Measurements from ENCODE around the gene REEP1. TPM values are rescaled to one million over a fixed set of nuclear protein-coding genes. Genes with fewer than 3 reads are reported as not detected.

The REEP1 gene
- total and polyA plus RNA-seq, 9 of the 15 experiments (the other 6 are each of a cell fraction or from before 2014, with no cell fraction given), result 0.11 to 0.67 (median 0.13) TPM

DNA sequence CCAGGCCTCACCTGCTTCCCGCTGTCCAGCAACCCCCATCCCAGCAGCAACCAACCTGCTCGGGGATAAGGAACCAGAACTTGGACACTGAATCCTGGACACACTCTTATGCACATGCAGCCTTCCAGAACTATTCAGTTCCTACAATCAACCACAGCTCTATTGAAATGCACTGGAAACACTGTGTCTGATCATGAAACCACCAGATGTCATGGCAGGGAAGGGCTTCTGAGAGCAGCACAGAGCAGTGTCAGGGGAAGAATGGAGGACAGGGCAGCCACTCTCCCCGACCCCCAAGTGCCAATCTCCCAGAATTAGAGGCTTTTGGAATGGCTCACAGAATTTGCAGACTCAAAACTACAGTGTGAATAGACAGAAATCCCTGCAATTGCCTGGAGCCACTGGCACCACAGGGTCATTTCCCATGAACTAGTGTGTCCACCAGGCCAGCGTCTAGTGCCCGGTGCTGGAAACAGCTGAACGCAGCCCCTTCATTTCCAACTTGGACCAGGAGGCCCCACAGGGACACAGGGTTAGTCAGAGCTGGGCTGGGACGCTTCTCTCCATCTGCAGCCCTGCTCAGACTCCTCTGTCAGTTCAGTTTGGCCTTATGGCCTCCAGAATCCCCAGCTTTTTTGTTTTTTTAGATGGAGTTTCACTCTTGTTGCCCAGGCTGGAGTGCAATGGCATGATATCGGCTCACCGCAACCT, 112.6 kb downstream of the REEP1 start (continued):
- TF ChIP-seq, protein P1, sequence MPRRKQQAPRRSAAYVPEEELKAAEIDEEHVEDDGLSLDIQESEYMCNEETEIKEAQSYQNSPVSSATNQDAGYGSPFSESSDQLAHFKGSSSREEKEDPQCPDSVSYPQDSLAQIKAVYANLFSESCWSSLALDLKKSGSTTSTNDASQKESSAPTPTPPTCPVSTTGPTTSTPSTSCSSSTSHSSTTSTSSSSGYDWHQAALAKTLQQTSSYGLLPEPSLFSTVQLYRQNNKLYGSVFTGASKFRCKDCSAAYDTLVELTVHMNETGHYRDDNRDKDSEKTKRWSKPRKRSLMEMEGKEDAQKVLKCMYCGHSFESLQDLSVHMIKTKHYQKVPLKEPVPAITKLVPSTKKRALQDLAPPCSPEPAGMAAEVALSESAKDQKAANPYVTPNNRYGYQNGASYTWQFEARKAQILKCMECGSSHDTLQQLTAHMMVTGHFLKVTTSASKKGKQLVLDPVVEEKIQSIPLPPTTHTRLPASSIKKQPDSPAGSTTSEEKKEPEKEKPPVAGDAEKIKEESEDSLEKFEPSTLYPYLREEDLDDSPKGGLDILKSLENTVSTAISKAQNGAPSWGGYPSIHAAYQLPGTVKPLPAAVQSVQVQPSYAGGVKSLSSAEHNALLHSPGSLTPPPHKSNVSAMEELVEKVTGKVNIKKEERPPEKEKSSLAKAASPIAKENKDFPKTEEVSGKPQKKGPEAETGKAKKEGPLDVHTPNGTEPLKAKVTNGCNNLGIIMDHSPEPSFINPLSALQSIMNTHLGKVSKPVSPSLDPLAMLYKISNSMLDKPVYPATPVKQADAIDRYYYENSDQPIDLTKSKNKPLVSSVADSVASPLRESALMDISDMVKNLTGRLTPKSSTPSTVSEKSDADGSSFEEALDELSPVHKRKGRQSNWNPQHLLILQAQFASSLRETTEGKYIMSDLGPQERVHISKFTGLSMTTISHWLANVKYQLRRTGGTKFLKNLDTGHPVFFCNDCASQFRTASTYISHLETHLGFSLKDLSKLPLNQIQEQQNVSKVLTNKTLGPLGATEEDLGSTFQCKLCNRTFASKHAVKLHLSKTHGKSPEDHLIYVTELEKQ (CRISPR knock-in tag; IDR thresholded peaks at IDR 0.05), result no peak
- no peak for TF ChIP-seq ZNF124 (CRISPR knock-in tag; IDR thresholded peaks at IDR 0.05)
- TF ChIP-seq ZNF444 (CRISPR knock-in tag; IDR thresholded peaks at IDR 0.05), result no peak
- TF ChIP-seq ZNF696 (CRISPR knock-in tag; conservative IDR thresholded peaks at IDR 0.05), result no peak
- TF ChIP-seq, protein P2, sequence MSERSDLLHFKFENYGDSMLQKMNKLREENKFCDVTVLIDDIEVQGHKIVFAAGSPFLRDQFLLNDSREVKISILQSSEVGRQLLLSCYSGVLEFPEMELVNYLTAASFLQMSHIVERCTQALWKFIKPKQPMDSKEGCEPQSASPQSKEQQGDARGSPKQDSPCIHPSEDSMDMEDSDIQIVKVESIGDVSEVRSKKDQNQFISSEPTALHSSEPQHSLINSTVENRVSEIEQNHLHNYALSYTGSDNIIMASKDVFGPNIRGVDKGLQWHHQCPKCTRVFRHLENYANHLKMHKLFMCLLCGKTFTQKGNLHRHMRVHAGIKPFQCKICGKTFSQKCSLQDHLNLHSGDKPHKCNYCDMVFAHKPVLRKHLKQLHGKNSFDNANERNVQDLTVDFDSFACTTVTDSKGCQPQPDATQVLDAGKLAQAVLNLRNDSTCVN (CRISPR knock-in tag; IDR thresholded peaks at IDR 0.05), result no peak
- TF ChIP-seq ZNF224 (CRISPR knock-in tag; IDR thresholded peaks at IDR 0.05), result no peak
- TF ChIP-seq SREBF1 (IDR thresholded peaks at IDR 0.05; ENCODE audit: borderline replicate concordance, low read depth, low read length), result no peak
- TF ChIP-seq ZNF589 (CRISPR knock-in tag; IDR thresholded peaks at IDR 0.05; ENCODE audit: low read depth), result no peak
- TF ChIP-seq ZFP1 (CRISPR knock-in tag; IDR thresholded peaks at IDR 0.05), result no peak
